Endothelial cell (in vitro differentiated cells): ENCODE measurements around the gene GNAZ. TPM values are rescaled to one million over a fixed set of nuclear protein-coding genes. Genes with fewer than 3 reads are reported as not detected.

ENCODE experiments used
- DNase-seq: peaks from one replicate; pipeline ENCODE4 v3.0.0; 2021; ENCODE audit warnings: low spot score
- H3K27ac Mint-ChIP-seq: one replicate; pipeline ENCODE4 v1.8.0; 2021; ENCODE audit warnings: mixed read lengths, inconsistent platforms; ENCODE audit not compliant: unreplicated experiment
- H3K27me3 Mint-ChIP-seq: one replicate; pipeline ENCODE4 v1.8.0; 2021; ENCODE audit warnings: mild to moderate bottlenecking, moderate library complexity, mixed read lengths, inconsistent platforms; ENCODE audit not compliant: unreplicated experiment
- H3K36me3 Mint-ChIP-seq: one replicate; pipeline ENCODE4 v1.8.0; 2021; ENCODE audit warnings: mild to moderate bottlenecking, low read depth, mixed read lengths, inconsistent platforms; ENCODE audit not compliant: unreplicated experiment
- H3K4me1 Mint-ChIP-seq: one replicate; pipeline ENCODE4 v1.8.0; 2021; ENCODE audit warnings: mild to moderate bottlenecking, mixed read lengths, inconsistent platforms; ENCODE audit not compliant: unreplicated experiment
- H3K4me3 Mint-ChIP-seq: one replicate; pipeline ENCODE4 v1.8.0; 2021; ENCODE audit warnings: mild to moderate bottlenecking, mixed read lengths, inconsistent platforms; ENCODE audit not compliant: unreplicated experiment
- H3K9me3 Mint-ChIP-seq: one replicate; pipeline ENCODE4 v1.8.0; 2021; ENCODE audit warnings: mixed read lengths, inconsistent platforms; ENCODE audit not compliant: unreplicated experiment
- CTCF ChIP-seq: fragments of 200-600 bp; sonication (generic); IDR thresholded peaks from one replicate; pipeline ENCODE4 v1.5.0; 2021; ENCODE audit warnings: antibody characterized with exemption; ENCODE audit not compliant: unreplicated experiment
- total RNA-seq: library from RNA; stranded (reverse); fragmentation: NEBNext Ultra II Directional; extraction: Animal tissue kit (Norgen Biotek cat#: 25700); gene quantifications from one replicate; pipeline ENCODE4 v1.2.1, GENCODE V29; 2021; ENCODE audit not compliant: unreplicated experiment

The GNAZ gene
- total RNA-seq, 1 donor from 2014 or later = 0.21 TPM

DNA sequence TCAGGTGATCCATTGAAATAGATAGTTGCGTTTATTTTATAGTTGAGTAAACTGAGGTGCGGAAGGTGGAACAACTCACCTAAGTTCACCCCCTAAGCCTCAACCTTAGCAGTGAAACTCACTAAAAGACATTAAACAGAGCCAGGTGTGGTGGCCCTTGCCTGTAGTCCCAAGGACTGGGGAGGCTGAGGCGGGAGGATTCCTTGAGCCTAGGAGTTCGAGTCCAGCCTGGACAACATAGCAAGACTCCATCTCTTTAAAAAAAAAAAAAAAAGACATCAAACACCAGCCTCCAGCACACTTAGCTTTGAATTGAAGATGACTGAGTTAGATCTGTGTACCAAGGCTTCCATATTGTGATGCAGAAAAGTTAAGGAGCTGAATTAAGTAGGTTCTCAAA, 74.1 kb downstream of the GNAZ start:
- Mint-ChIP-seq H3K9me3 (no peaks in the 10 kb centered on the region), H3K27ac (no peak overlapping the region), H3K36me3 (no peaks in the 10 kb centered on the region), H3K27me3 (peaks cover 12% of the 10 kb centered on the region), H3K4me3 (peak overlapping the region; percentile 83), H3K4me1 (peaks cover 12% of the 10 kb centered on the region)
- DNase-seq = no peak
- TF ChIP-seq CTCF = no peak

- no peaks in the 10 kb centered on the region for H3K9me3 Mint-ChIP-seq
- H3K36me3 Mint-ChIP-seq = no peaks in the 10 kb centered on the region
- peak within 1 kb of the TSS; percentile 80 for H3K27ac Mint-ChIP-seq
Measured at GRCh38 chr22:23144932-23145877, 74.9 kb downstream of the GNAZ start, which contains the start of gene RAB36. RAB36 (plus strand) TSS chr22:23145477; CDS start chr22:23146617, 1,140 bp downstream.

GRCh38 chr22:23145878-23146470, 75.7 kb downstream of the GNAZ start:
- Mint-ChIP-seq H3K9me3 (no peaks in the 10 kb centered on the region), H3K36me3 (peaks cover 5% of the 10 kb centered on the region), H3K4me3 (no peak overlapping the region), H3K27me3 (peaks cover 18% of the 10 kb centered on the region), H3K27ac (peak overlapping the region; percentile 80), H3K4me1 (peaks cover 23% of the 10 kb centered on the region)
- no peak for DNase-seq
- no peak for TF ChIP-seq CTCF

More at GRCh38 chr22:23144932-23145877, 74.9 kb downstream of the GNAZ start, which contains the start of gene RAB36:
- no peak for TF ChIP-seq CTCF
- Mint-ChIP-seq H3K4me3 (peak within 1 kb of the TSS; percentile 83), H3K27me3 (peaks cover 15% of the 10 kb centered on the region), H3K4me1 (peaks cover 17% of the 10 kb centered on the region)
- DNase-seq = peak; percentile 96

GRCh38 chr22:23146478-23147205, 76.3 kb downstream of the GNAZ start:
- Mint-ChIP-seq H3K36me3 (peaks cover 6% of the 10 kb centered on the region), H3K4me3 (no peak overlapping the region), H3K27ac (peak overlapping the region; percentile 30), H3K27me3 (peaks cover 18% of the 10 kb centered on the region), H3K4me1 (peaks cover 24% of the 10 kb centered on the region), H3K9me3 (no peaks in the 10 kb centered on the region)
- TF ChIP-seq CTCF = no peak
- DNase-seq = no peak
